HCT116 (cell line): ENCODE data around the gene DUSP2. TPM values are rescaled to one million over a fixed set of nuclear protein-coding genes. Genes with fewer than 3 reads are reported as not detected.

Experiments used
- ATAC-seq: fragments of 200-7000 bp; cut with Tn5 transposase; 2 replicates; pipeline ENCODE4 v1.9.1; 2020; ENCODE audit warnings: mild to moderate bottlenecking, moderate library complexity
- BruUV-seq: library from RNA; stranded (reverse); fragments of 400-500 nt; replicated peaks from 2 replicates; lab custom pipeline; 2021; lab: Mats Ljungman, UMichigan
- CTCF ChIA-PET: fragments of 300-600 bp; sonication (Branson Sonifier 250); formaldehyde crosslinking; loops from one replicate; lab custom pipeline; 2021; ENCODE audit warnings: antibody characterized with exemption; lab: Charles Lee
- POLR2A ChIA-PET: fragments of 300-600, 350-600 bp; sonication (Branson Sonifier 250); formaldehyde crosslinking; loops from one replicate; lab custom pipeline; 2021; ENCODE audit warnings: antibody characterized with exemption; lab: Charles Lee
- RAD21 ChIA-PET, 2 experiments: fragments of 300-600 bp; sonication (Branson Sonifier 250); formaldehyde crosslinking; loops; one replicate each; lab custom pipeline; 2023; ENCODE audit warnings: low total read pairs in 2 of 2; ENCODE audit not compliant: uncharacterized antibody in 2 of 2, unreplicated experiment in 2 of 2, low non-redundant PET in 1 of 2; lab: Charles Lee
- DNase-seq: peaks from one replicate; pipeline ENCODE4 v3.0.0-alpha.2; 2010; ENCODE audit warnings: low read depth, low spot score
- H2AFZ ChIP-seq: fragments of 200-600 bp; shearing (Covaris generic), sonication (generic); 2 replicates; pipeline ENCODE4 v1.6.1; 2017; ENCODE audit warnings: low read depth, mixed run types, mixed read lengths, antibody characterized with exemption, low read length; ENCODE audit not compliant: poor library complexity, severe bottlenecking
- H3K27ac ChIP-seq: 2 replicates; pipeline ENCODE4 v1.5.1; 2012; ENCODE audit warnings: low read depth, low read length
- H3K27me3 ChIP-seq: fragments of 200-600 bp; sonication (generic); 2 replicates; pipeline ENCODE4 v1.6.1; 2016; ENCODE audit warnings: mixed run types, low read length, mixed read lengths; ENCODE audit not compliant: insufficient read depth
- H3K36me3 ChIP-seq, 2 experiments: fragments of 200-500 bp in 1 of 2; fragments of 200-600 bp in 1 of 2; sonication (Bioruptor generic) in 1 of 2; sonication (generic) in 1 of 2; 2 replicates each; pipeline versions ENCODE4 v1.5.1 to v1.6.1; 2014 to 2016; ENCODE audit warnings: low read length in 2 of 2, inconsistent platforms in 1 of 2, mixed read lengths in 1 of 2, mixed run types in 1 of 2; ENCODE audit not compliant: insufficient read depth in 2 of 2, control insufficient read depth in 1 of 2
- H3K4me1 ChIP-seq, 2 experiments: fragments of 200-600 bp in 1 of 2; sonication (generic) in 1 of 2; 2 replicates each; pipeline versions ENCODE4 v1.5.1 to v1.6.1; 2012 to 2017; ENCODE audit warnings: low read length in 2 of 2, inconsistent platforms in 1 of 2, mild to moderate bottlenecking in 1 of 2, mixed read lengths in 1 of 2, mixed run types in 1 of 2, moderate library complexity in 1 of 2; ENCODE audit not compliant: insufficient read depth in 2 of 2, control insufficient read depth in 1 of 2
- H3K4me2 ChIP-seq: fragments of 200-600 bp; sonication (generic); 2 replicates; pipeline ENCODE4 v1.6.1; 2017; ENCODE audit warnings: mixed run types, low read length, mixed read lengths
- H3K4me3 ChIP-seq, 2 experiments: fragments of 200-600 bp in 1 of 2; sonication (generic) in 1 of 2; replicated peaks in 1 of 2; 2 replicates each; pipeline ENCODE4 v1.5.1; 2011 to 2016; ENCODE audit warnings: low read length in 2 of 2, control low read depth in 1 of 2, low read depth in 1 of 2, mild to moderate bottlenecking in 1 of 2, mixed read lengths in 1 of 2, mixed run types in 1 of 2
- H3K79me2 ChIP-seq: fragments of 200-600 bp; sonication (generic); 2 replicates; pipeline ENCODE4 v1.6.1; 2017; ENCODE audit warnings: mild to moderate bottlenecking, mixed run types, low read length, moderate library complexity, mixed read lengths; ENCODE audit not compliant: insufficient read depth
- H3K9ac ChIP-seq: fragments of 200-600 bp; sonication (generic); 2 replicates; pipeline ENCODE4 v1.6.1; 2016; ENCODE audit warnings: low read length, mixed read lengths
- H3K9me2 ChIP-seq: fragments of 200-600 bp; sonication (generic), shearing (Covaris generic); 2 replicates; pipeline ENCODE4 v1.6.1; 2017; ENCODE audit warnings: mixed run types, mild to moderate bottlenecking, moderate library complexity; ENCODE audit not compliant: insufficient read depth
- H3K9me3 ChIP-seq, 2 experiments: fragments of 200-500 bp in 1 of 2; fragments of 200-600 bp in 1 of 2; sonication (Bioruptor generic) in 1 of 2; sonication (generic) in 1 of 2; 2 replicates each; pipeline ENCODE4 v1.6.1; 2014 to 2017; ENCODE audit warnings: low read length in 2 of 2, mixed read lengths in 2 of 2, inconsistent platforms in 1 of 2, low read depth in 1 of 2, mild to moderate bottlenecking in 1 of 2, mixed run types in 1 of 2, moderate library complexity in 1 of 2; ENCODE audit not compliant: control insufficient read depth in 1 of 2, insufficient read depth in 1 of 2
- H4K20me1 ChIP-seq: fragments of 200-600 bp; sonication (generic), shearing (Covaris generic); 2 replicates; pipeline ENCODE4 v1.6.1; 2017; ENCODE audit warnings: mixed run types, mild to moderate bottlenecking, moderate library complexity; ENCODE audit not compliant: insufficient read depth
- ATF3 ChIP-seq: IDR thresholded peaks from 2 replicates; pipeline ENCODE4 v1.6.1; 2012
- CTCF ChIP-seq, 3 experiments: fragments of 200-600 bp in 1 of 3; sonication (generic) in 1 of 3; IDR thresholded peaks in 2 of 3; conservative IDR thresholded peaks in 1 of 3; 2 replicates each; pipeline ENCODE4 v1.5.1; 2012 to 2017; ENCODE audit warnings: low read depth in 2 of 3, low read length in 2 of 3, antibody characterized with exemption in 1 of 3, borderline replicate concordance in 1 of 3, control low read depth in 1 of 3, mild to moderate bottlenecking in 1 of 3, mixed read lengths in 1 of 3, mixed run types in 1 of 3, moderate library complexity in 1 of 3; ENCODE audit not compliant: insufficient read depth in 1 of 3
- POLR2AphosphoS5 ChIP-seq: IDR thresholded peaks from 2 replicates; pipeline ENCODE4 v1.6.1; 2011; ENCODE audit warnings: mild to moderate bottlenecking, low read depth, low read length, moderate library complexity
- RAD21 ChIP-seq: IDR thresholded peaks from 2 replicates; pipeline ENCODE4 v1.6.1; 2012; ENCODE audit warnings: low read depth, mild to moderate bottlenecking
- SIN3A ChIP-seq: IDR thresholded peaks from 2 replicates; pipeline ENCODE4 v1.6.1; 2012; ENCODE audit warnings: low read depth
- SRF ChIP-seq: IDR thresholded peaks from 2 replicates; pipeline ENCODE4 v1.6.1; 2012; ENCODE audit warnings: low read depth
- TCF7L2 ChIP-seq: IDR thresholded peaks from 2 replicates; pipeline ENCODE4 v1.7.0; 2011; ENCODE audit warnings: borderline replicate concordance, inconsistent platforms; ENCODE audit not compliant: insufficient read depth, insufficient read length; ENCODE audit errors: extremely low read depth
- YY1 ChIP-seq: IDR thresholded peaks from 2 replicates; pipeline ENCODE4 v1.6.1; 2011; ENCODE audit warnings: low read length, low read depth, moderate library complexity, mild to moderate bottlenecking; ENCODE audit not compliant: insufficient replicate concordance; ENCODE audit errors: extremely low read depth
- ZNF274 ChIP-seq: fragments of 200-500 bp; sonication (Bioruptor generic); IDR thresholded peaks from 2 replicates; pipeline ENCODE4 v1.6.1; 2014; ENCODE audit warnings: mild to moderate bottlenecking, low read depth, low read length, inconsistent platforms
- intact Hi-C: fragments of 100-400 bp; cut with micrococcal nuclease; formaldehyde crosslinking; loops from 2 replicates; pipeline ENCODE4 v1.10.0; 2022
- total RNA-seq: library from RNA; stranded (reverse); gene quantifications from one replicate; pipeline ENCODE4 v1.2.1, GENCODE V29; 2021; ENCODE audit not compliant: unreplicated experiment
- TF ChIP-seq, protein P1 (sequence below): IDR thresholded peaks from 2 replicates; pipeline ENCODE4 v1.6.1; 2012

DUSP2 gene
- total RNA-seq, 1 experiment from 2014 or later, result 24.5 TPM

- TF ChIP-seq CTCF (IDR thresholded peaks at IDR 0.05 in 2 of 3, conservative IDR thresholded peaks at IDR 0.05 in 1 of 3; ENCODE audit: borderline replicate concordance in 1 of 3, insufficient read depth in 1 of 3, low read depth in 2 of 3, low read length in 2 of 3) (peak; percentile 64 to 66 (median 66)), RAD21 (peak; percentile 78), ZNF274 (no peak), SIN3A (no peak), YY1 (no peak), ATF3 (no peak), TCF7L2 (no peak), SRF (no peak), POLR2AphosphoS5 (no peak)
- TF ChIP-seq, protein P1, sequence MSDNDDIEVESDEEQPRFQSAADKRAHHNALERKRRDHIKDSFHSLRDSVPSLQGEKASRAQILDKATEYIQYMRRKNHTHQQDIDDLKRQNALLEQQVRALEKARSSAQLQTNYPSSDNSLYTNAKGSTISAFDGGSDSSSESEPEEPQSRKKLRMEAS, result no peak
- TF ChIP-seq, all 23 proteins: peak for 2
- Histone ChIP-seq H3K4me3 (0 out of 4 replicates have a peak within 1 kb of the TSS, but pooled peaks of 1 of the 2 experiments have one; percentile 7), H2AFZ (no peak within 1 kb of the TSS), H3K9ac (no peak within 1 kb of the TSS), H3K4me1 (peaks cover 4 to 19% of the 10 kb centered on the region in 2 experiments; a peak in 3 of 4 replicates), H3K79me2 (peaks cover 6% of the 10 kb centered on the region; the same call in 1 of the 2 replicates), H4K20me1 (no peaks in the 10 kb centered on the region), H3K4me2 (peak within 1 kb of the TSS; percentile 40), H3K9me2 (no peaks in the 10 kb centered on the region), H3K27me3 (no peaks in the 10 kb centered on the region), H3K36me3 (peaks cover 4 to 8% of the 10 kb centered on the region in 2 experiments; a peak in 2 of 4 replicates), H3K9me3 (no peaks in the 10 kb centered on the region), H3K27ac (peak within 1 kb of the TSS; percentile 18; the same call in 1 of the 2 replicates)
- ATAC-seq (peak; percentile 78), DNase-seq (no peak)
- intact Hi-C loops, result loop anchor here (1.0 to 2.0 kb wide), 2 partner anchors 36 to 128 kb away; partner anchors contain the start of gene CIAO1
- BruUV-seq, result no TSS peak
- ChIA-PET POLR2A (interaction anchor here (0.6 to 1.1 kb wide), 2 partner anchors 70 to 128 kb away, joined by 3 to 5 read pairs; partner anchors contain the start of gene STARD7), RAD21 (interaction anchor here (0.9 to 2.2 kb wide), 3 partner anchors 36 to 122 kb away, joined by 3 to 16 read pairs (median 12); no protein-coding TSS in a partner anchor), CTCF (interaction anchor here (1.2 to 2.3 kb wide), 9 partner anchors 11 to 371 kb away, joined by 3 to 58 read pairs (median 5); partner anchors contain the start of genes ADRA2B and STARD7)
Measured at GRCh38 chr2:96138179-96139145, 6.8 kb downstream of the DUSP2 start, which contains the start of gene ASTL. TSS of gene ASTL (minus strand) at chr2:96138502. CDS start at chr2:96138436, 66 bp downstream.
